Measurements from ENCODE around the gene CEMIP. TPM values are rescaled to one million over a fixed set of nuclear protein-coding genes. Genes with fewer than 3 reads are reported as not detected.

CEMIP gene
- total RNA-seq, 1 experiment from 2014 or later: 3.1 TPM

GRCh38 chr15:80798911-80799310 lies 19.7 kb downstream of the CEMIP start:
- peaks cover 19% of the 10 kb centered on the region for H3K4me1 ChIP-seq (ENCODE audit: insufficient read depth, low read length)
- intact Hi-C loops (cut with micrococcal nuclease): loop anchor here (5.0 kb wide), 1 partner anchor 173 kb away; no protein-coding TSS in a partner anchor
- no peak overlapping the region for H3K4me2 ChIP-seq (ENCODE audit: low read length)
- no peaks in the 10 kb centered on the region for H4K20me1 ChIP-seq (ENCODE audit: low read length)
- H3K27me3 ChIP-seq (ENCODE audit: low read length): no peaks in the 10 kb centered on the region
- POLR2A ChIA-PET (ENCODE audit: unreplicated experiment): no interaction called here
- H2AFZ ChIP-seq (ENCODE audit: low read length): no peak overlapping the region
- no peak for DNase-seq
- CTCF ChIA-PET: no interaction called here
- no peaks in the 10 kb centered on the region for H3K79me2 ChIP-seq (ENCODE audit: low read length)
- H3K9me3 ChIP-seq (ENCODE audit: low read length): no peaks in the 10 kb centered on the region
- H3K36me3 ChIP-seq (ENCODE audit: low read depth, low read length): no peaks in the 10 kb centered on the region
- no peak overlapping the region for H3K27ac ChIP-seq (ENCODE audit: low read length)
- 0 out of 2 replicates have a peak, but pooled peaks cover 2% of the 10 kb centered on the region for H3K9me2 ChIP-seq (replicated peaks; ENCODE audit: low read length)
- H3F3A ChIP-seq (ENCODE audit: low read length, unreplicated experiment): no peaks in the 10 kb centered on the region
- no peak for TF ChIP-seq EZH2 (IDR thresholded peaks at IDR 0.05; ENCODE audit: low read length, unreplicated experiment)
- no peak for TF ChIP-seq EZH2phosphoT487 (IDR thresholded peaks at IDR 0.05; ENCODE audit: borderline replicate concordance, low read length)
- no peak for TF ChIP-seq CTCF (conservative IDR thresholded peaks at IDR 0.05; ENCODE audit: low read depth, low read length)
- H3K4me3 ChIP-seq (ENCODE audit: low read length): no peak overlapping the region
- BruUV-seq (replicated peaks): no TSS peak
- ATAC-seq: no peak
- H3K9ac ChIP-seq (ENCODE audit: low read length): no peak overlapping the region

GRCh38 chr15:80800067-80800466 lies 20.9 kb downstream of the CEMIP start:
- intact Hi-C loops (cut with micrococcal nuclease): no loop called here
- Histone ChIP-seq H4K20me1 (ENCODE audit: low read length) (no peaks in the 10 kb centered on the region), H3K36me3 (ENCODE audit: low read depth, low read length) (no peaks in the 10 kb centered on the region), H3K27ac (ENCODE audit: low read length) (no peak overlapping the region), H3K9me3 (ENCODE audit: low read length) (no peaks in the 10 kb centered on the region), H3K9ac (ENCODE audit: low read length) (no peak overlapping the region), H3K4me1 (ENCODE audit: insufficient read depth, low read length) (peaks cover 30% of the 10 kb centered on the region), H3F3A (ENCODE audit: low read length, unreplicated experiment) (peaks cover 9% of the 10 kb centered on the region), H3K4me3 (ENCODE audit: low read length) (no peak overlapping the region), H3K9me2 (replicated peaks; ENCODE audit: low read length) (0 out of 2 replicates have a peak, but pooled peaks cover 2% of the 10 kb centered on the region), H3K4me2 (ENCODE audit: low read length) (no peak overlapping the region), H3K79me2 (ENCODE audit: low read length) (no peaks in the 10 kb centered on the region), H3K27me3 (ENCODE audit: low read length) (no peaks in the 10 kb centered on the region), H2AFZ (ENCODE audit: low read length) (no peak overlapping the region)
- POLR2A ChIA-PET (ENCODE audit: unreplicated experiment): no interaction called here
- ATAC-seq (no peak), DNase-seq (peak; percentile 30)
- CTCF ChIA-PET: no interaction called here
- BruUV-seq (replicated peaks): no TSS peak
- no peak for TF ChIP-seq CTCF (conservative IDR thresholded peaks at IDR 0.05; ENCODE audit: low read depth, low read length)
- TF ChIP-seq EZH2 (IDR thresholded peaks at IDR 0.05; ENCODE audit: low read length, unreplicated experiment): no peak
- TF ChIP-seq EZH2phosphoT487 (IDR thresholded peaks at IDR 0.05; ENCODE audit: borderline replicate concordance, low read length): no peak

- ATAC-seq (peak; percentile 81), DNase-seq (peak; percentile 83)
- POLR2A ChIA-PET (ENCODE audit: unreplicated experiment): no interaction called here
- TF ChIP-seq EZH2phosphoT487 (IDR thresholded peaks at IDR 0.05; ENCODE audit: borderline replicate concordance, low read length): no peak
- no peak for TF ChIP-seq EZH2 (IDR thresholded peaks at IDR 0.05; ENCODE audit: low read length, unreplicated experiment)
- no peak for TF ChIP-seq CTCF (conservative IDR thresholded peaks at IDR 0.05; ENCODE audit: low read depth, low read length)
- peaks cover 9% of the 10 kb centered on the region for H3F3A ChIP-seq (ENCODE audit: low read length, unreplicated experiment)
- CTCF ChIA-PET: interaction anchor here (0.6 kb wide), 1 partner anchor 405 kb away, joined by 4 read pairs; no protein-coding TSS in a partner anchor
- 0 out of 2 replicates have a peak, but pooled peaks cover 2% of the 10 kb centered on the region for H3K9me2 ChIP-seq (replicated peaks; ENCODE audit: low read length)
- no peak overlapping the region for H2AFZ ChIP-seq (ENCODE audit: low read length)
- H3K27me3 ChIP-seq (ENCODE audit: low read length): no peaks in the 10 kb centered on the region
- H3K79me2 ChIP-seq (ENCODE audit: low read length): no peaks in the 10 kb centered on the region
- H3K9me3 ChIP-seq (ENCODE audit: low read length): no peaks in the 10 kb centered on the region
- no peaks in the 10 kb centered on the region for H3K36me3 ChIP-seq (ENCODE audit: low read depth, low read length)
- no peak overlapping the region for H3K4me3 ChIP-seq (ENCODE audit: low read length)
- H4K20me1 ChIP-seq (ENCODE audit: low read length): no peaks in the 10 kb centered on the region
- H3K4me2 ChIP-seq (ENCODE audit: low read length): peak overlapping the region; percentile 4; the same call in 1 of the 2 replicates
- BruUV-seq (replicated peaks): no TSS peak
- H3K4me1 ChIP-seq (ENCODE audit: insufficient read depth, low read length): peaks cover 47% of the 10 kb centered on the region
- H3K27ac ChIP-seq (ENCODE audit: low read length): peak overlapping the region; percentile 69
- intact Hi-C loops (cut with micrococcal nuclease): no loop called here
- no peak overlapping the region for H3K9ac ChIP-seq (ENCODE audit: low read length)
These were observed 22.9 kb downstream of the CEMIP start for GRCh38 chr15:80801891-80802680.

Measured in PC-3 (cell line).